ENCODE measurements around the gene C2.
"Not testable (repeated sequence)": the region's sequence is repeated elsewhere in the genome, so short reads cannot be mapped to it uniquely, and the experiment has no call there.

C2 gene

GRCh38 chr6:31970604-31971271 is 43.2 kb downstream of the C2 start:
- TF ChIP-seq, protein P1, sequence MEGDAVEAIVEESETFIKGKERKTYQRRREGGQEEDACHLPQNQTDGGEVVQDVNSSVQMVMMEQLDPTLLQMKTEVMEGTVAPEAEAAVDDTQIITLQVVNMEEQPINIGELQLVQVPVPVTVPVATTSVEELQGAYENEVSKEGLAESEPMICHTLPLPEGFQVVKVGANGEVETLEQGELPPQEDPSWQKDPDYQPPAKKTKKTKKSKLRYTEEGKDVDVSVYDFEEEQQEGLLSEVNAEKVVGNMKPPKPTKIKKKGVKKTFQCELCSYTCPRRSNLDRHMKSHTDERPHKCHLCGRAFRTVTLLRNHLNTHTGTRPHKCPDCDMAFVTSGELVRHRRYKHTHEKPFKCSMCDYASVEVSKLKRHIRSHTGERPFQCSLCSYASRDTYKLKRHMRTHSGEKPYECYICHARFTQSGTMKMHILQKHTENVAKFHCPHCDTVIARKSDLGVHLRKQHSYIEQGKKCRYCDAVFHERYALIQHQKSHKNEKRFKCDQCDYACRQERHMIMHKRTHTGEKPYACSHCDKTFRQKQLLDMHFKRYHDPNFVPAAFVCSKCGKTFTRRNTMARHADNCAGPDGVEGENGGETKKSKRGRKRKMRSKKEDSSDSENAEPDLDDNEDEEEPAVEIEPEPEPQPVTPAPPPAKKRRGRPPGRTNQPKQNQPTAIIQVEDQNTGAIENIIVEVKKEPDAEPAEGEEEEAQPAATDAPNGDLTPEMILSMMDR (IDR thresholded peaks at IDR 0.05; ENCODE audit: unreplicated experiment in 3 of 3): no peak
- H3K36me3 Mint-ChIP-seq (ENCODE audit: low read depth): peaks cover 51% of the 10 kb centered on the region

GRCh38 chr6:31971279-31971992 is 43.9 kb downstream of the C2 start:
- Mint-ChIP-seq H3K9me3 (peaks cover 3% of the 10 kb centered on the region), H3K27me3 (ENCODE audit: low read depth) (no peaks in the 10 kb centered on the region), H3K4me3 (peak overlapping the region; percentile 96 to 99 (median 99)), H3K27ac (peak overlapping the region; percentile 98 to 100 (median 99)), H3K4me1 (peaks cover 27% of the 10 kb centered on the region), H3K36me3 (ENCODE audit: low read depth) (peaks cover 47% of the 10 kb centered on the region)
- TF ChIP-seq, protein P1 (IDR thresholded peaks at IDR 0.05; ENCODE audit: unreplicated experiment in 3 of 3): no peak

More at GRCh38 chr6:31970604-31971271, 43.2 kb downstream of the C2 start:
- H3K4me3 Mint-ChIP-seq: peak overlapping the region; percentile 96 to 99 (median 99)
- peaks cover 27% of the 10 kb centered on the region for H3K4me1 Mint-ChIP-seq
- peaks cover 3% of the 10 kb centered on the region for H3K9me3 Mint-ChIP-seq
- H3K27me3 Mint-ChIP-seq (ENCODE audit: low read depth): no peaks in the 10 kb centered on the region
- H3K27ac Mint-ChIP-seq: peak overlapping the region in 2 of 3 experiments; percentile 99 to 100

DNA sequence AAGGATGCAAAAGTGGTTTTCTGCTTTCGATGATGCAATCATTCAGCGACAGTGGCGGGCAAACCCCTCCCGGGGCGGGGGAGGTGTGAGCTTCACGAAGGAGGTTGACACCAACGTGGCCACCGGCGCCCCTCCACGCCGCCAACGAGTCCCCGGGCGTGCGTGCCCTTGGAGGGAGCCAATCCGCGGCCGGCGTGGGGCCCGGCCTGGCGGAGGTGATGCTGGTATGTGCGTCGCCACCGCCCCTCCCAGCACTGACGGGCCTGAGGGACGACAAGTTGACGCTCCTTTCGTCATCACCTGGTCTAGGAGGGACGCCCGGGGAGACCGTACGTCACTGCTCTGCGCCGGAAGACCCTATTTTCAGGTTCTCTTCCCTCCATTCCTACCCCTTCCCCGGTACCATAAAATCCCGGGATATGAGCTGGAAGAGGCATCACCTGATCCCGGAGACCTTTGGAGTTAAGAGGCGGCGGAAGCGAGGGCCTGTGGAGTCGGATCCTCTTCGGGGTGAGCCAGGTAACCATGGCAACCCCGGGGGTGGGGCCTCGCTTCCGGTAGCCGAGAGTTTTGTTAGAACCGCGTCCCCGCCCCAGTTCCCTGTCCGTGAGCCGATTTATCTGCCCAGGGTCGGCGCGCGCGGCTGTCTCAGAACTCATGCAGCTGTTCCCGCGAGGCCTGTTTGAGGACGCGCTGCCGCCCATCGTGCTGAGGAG is 44.6 kb downstream of the C2 start, which contains the start of gene DXO:
DXO (minus strand) TSS at position 146 of the 716 bp plus-strand sequence. CDS start 463 bp downstream, outside the sequence.
- Mint-ChIP-seq H3K4me3 (peak within 1 kb of the TSS; percentile 96 to 99 (median 99)), H3K9me3 (peaks cover 3% of the 10 kb centered on the region), H3K27me3 (ENCODE audit: low read depth) (no peaks in the 10 kb centered on the region), H3K27ac (peak within 1 kb of the TSS; percentile 98 to 100 (median 99)), H3K4me1 (peaks cover 27% of the 10 kb centered on the region), H3K36me3 (ENCODE audit: low read depth) (peaks cover 48% of the 10 kb centered on the region)
- TF ChIP-seq, protein P1 (IDR thresholded peaks at IDR 0.05; ENCODE audit: unreplicated experiment in 3 of 3): no peak

DNA sequence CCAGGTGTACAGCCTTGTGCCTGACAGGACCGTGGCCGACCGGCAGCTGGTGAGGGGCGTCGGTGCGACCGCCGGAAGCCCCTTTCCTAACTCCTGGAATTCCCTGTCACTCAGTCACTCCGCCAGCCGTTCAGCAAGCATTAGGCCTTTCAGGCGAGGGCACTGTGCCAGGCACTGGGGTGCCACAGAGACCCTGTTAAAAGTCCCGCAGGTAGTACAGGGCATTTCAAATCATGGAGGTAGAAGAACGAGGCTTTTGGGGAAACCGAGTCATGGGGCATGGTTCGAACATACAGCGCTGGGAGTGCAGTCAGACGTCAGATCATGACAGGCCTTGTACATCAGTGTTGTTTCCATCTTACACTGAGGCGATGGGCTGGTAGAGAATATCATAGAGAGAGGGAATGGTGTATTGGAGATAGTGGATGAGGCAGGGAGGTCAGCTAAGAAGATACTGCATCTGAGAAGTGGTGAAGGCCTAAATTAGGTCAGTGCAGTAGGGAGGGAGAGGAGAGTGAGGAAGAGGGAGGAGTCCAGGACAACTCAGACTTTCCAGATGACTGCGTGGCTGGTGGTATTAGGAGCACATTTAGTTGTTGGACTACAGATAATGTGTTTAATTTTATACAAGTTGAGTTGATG is 45.3 kb downstream of the C2 start:
- peaks cover 27% of the 10 kb centered on the region for H3K4me1 Mint-ChIP-seq
- peaks cover 44% of the 10 kb centered on the region for H3K36me3 Mint-ChIP-seq (ENCODE audit: low read depth)
- H3K9me3 Mint-ChIP-seq: peaks cover 3% of the 10 kb centered on the region

GRCh38 chr6:31976065-31976464 is 48.5 kb downstream of the C2 start:
- H3K9me3 Mint-ChIP-seq; H3K4me3 Mint-ChIP-seq; H3K27ac Mint-ChIP-seq; H3K27me3 Mint-ChIP-seq (ENCODE audit: low read depth): not testable (repeated sequence)
- Mint-ChIP-seq H3K4me1 (peaks cover 19% of the 10 kb centered on the region), H3K36me3 (ENCODE audit: low read depth) (peaks cover 48% of the 10 kb centered on the region)

More for the DNA sequence above, 45.3 kb downstream of the C2 start:
- Mint-ChIP-seq H3K4me3 (peak overlapping the region; percentile 96 to 99 (median 99)), H3K27me3 (ENCODE audit: low read depth) (no peaks in the 10 kb centered on the region), H3K27ac (peak overlapping the region; percentile 98 to 100 (median 99))
- TF ChIP-seq, protein P1 (IDR thresholded peaks at IDR 0.05; ENCODE audit: unreplicated experiment in 3 of 3): no peak
